T-helper 1 cell treated with Interleukin-12 subunit alpha and Interleukin-12 subunit beta and Interleukin-4 antibody, amounts not matched to agents 30 μg/mL and 1 μg/mL, for 36 hours (primary cell): ENCODE data around the gene PRKAG2.
A peak's percentile ranks its signal among the peaks of the same experiment; 100 is the strongest.

Experiments
- H3K27ac Mint-ChIP-seq: one replicate; pipeline ENCODE4 v1.8.0; 2021; ENCODE audit warnings: mild to moderate bottlenecking, mixed read lengths
- H3K27me3 Mint-ChIP-seq: one replicate; pipeline ENCODE4 v1.8.0; 2021; ENCODE audit warnings: low read depth, mixed read lengths
- H3K36me3 Mint-ChIP-seq: one replicate; pipeline ENCODE4 v1.8.0; 2021; ENCODE audit warnings: low read depth, mixed read lengths
- H3K4me1 Mint-ChIP-seq: one replicate; pipeline ENCODE4 v1.8.0; 2021; ENCODE audit warnings: low read depth, mixed read lengths
- H3K4me3 Mint-ChIP-seq: one replicate; pipeline ENCODE4 v1.8.0; 2021; ENCODE audit warnings: mild to moderate bottlenecking, moderate library complexity, mixed read lengths
- H3K9me3 Mint-ChIP-seq: one replicate; pipeline ENCODE4 v1.8.0; 2021; ENCODE audit warnings: mixed read lengths

Gene PRKAG2

GRCh38 chr7:151711906-151712809, 164.8 kb downstream of the PRKAG2 start:
- Mint-ChIP-seq H3K27ac (no peak overlapping the region), H3K4me1 (no peaks in the 10 kb centered on the region), H3K9me3 (no peaks in the 10 kb centered on the region), H3K4me3 (no peak overlapping the region), H3K27me3 (no peaks in the 10 kb centered on the region), H3K36me3 (no peaks in the 10 kb centered on the region)

DNA sequence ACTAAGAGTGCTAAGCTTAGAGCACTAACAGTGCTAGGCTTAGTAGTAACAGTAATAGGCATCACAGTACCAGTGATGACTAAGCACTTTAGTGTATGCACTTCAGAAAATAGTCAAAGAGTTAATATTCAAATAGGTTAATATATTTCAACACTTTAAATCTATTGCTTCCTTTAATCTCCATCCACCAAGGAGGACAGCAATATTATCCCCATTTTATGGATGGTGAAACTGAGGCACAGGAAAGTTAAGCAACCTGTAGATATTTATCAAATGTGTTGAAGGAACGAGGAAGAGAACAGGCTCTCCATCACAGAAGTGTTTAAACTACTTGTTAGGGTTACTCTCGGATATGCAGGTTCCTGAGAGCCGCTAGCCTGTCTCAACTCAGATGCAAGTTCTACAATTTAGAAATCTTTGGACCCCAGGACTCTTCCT, 165.5 kb downstream of the PRKAG2 start:
- Mint-ChIP-seq H3K9me3 (no peaks in the 10 kb centered on the region), H3K4me1 (no peaks in the 10 kb centered on the region), H3K4me3 (no peak overlapping the region), H3K27ac (no peak overlapping the region), H3K36me3 (no peaks in the 10 kb centered on the region), H3K27me3 (no peaks in the 10 kb centered on the region)

DNA sequence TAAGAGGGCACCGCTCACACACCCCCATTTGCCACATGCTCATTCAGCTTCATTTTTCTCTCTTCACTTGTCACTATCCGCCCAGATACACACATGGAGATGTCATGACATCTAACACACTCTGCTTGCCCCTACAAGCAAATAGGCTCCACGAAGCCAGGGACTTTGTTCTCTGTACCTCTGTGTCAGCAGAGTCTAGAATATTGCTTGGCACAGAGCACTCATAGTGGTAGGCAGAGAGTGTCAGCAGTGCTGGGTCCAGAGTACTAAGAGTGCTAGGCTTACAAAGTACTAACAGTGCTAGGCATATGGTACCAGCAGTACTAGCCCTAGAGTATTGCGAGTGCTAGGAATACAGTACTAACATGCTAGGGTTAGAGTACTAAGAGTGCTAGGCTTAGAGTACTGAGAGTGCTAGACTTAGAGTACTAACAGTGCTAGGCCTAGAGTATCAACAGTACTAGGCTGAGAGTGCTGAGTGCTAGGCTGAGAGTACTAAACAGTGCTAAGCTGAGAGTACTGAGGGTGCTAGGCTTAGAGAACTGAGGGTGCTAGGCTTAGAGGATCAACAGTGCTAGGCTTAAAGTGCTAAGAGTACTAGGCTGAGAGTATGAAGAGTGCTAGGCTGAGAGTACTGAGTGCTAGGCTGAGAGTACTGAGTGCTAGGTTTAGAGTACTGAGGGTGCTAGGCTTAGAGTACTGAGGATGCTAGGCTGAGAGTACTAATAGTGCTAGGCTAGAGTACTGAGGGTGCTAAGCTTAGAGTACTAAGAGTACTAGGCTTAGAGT, 166.1 kb downstream of the PRKAG2 start:
- Mint-ChIP-seq H3K27ac (no peak overlapping the region), H3K9me3 (no peaks in the 10 kb centered on the region), H3K4me1 (no peaks in the 10 kb centered on the region), H3K27me3 (no peaks in the 10 kb centered on the region), H3K36me3 (no peaks in the 10 kb centered on the region), H3K4me3 (no peak overlapping the region)

- H3K27ac Mint-ChIP-seq, result no peak overlapping the region
- H3K4me3 Mint-ChIP-seq, result no peak overlapping the region
- H3K9me3 Mint-ChIP-seq, result no peaks in the 10 kb centered on the region
- H3K4me1 Mint-ChIP-seq, result peaks cover 2% of the 10 kb centered on the region
- no peaks in the 10 kb centered on the region for H3K27me3 Mint-ChIP-seq
- no peaks in the 10 kb centered on the region for H3K36me3 Mint-ChIP-seq
Observed at GRCh38 chr7:151710121-151710640, 166.7 kb downstream of the PRKAG2 start.

- H3K27ac Mint-ChIP-seq, result no peak overlapping the region
- H3K36me3 Mint-ChIP-seq, result no peaks in the 10 kb centered on the region
- H3K27me3 Mint-ChIP-seq, result no peaks in the 10 kb centered on the region
- peaks cover 2% of the 10 kb centered on the region for H3K4me1 Mint-ChIP-seq
- H3K9me3 Mint-ChIP-seq, result no peaks in the 10 kb centered on the region
- H3K4me3 Mint-ChIP-seq, result no peak overlapping the region
Observed at GRCh38 chr7:151709141-151710038, 167.5 kb downstream of the PRKAG2 start.

DNA sequence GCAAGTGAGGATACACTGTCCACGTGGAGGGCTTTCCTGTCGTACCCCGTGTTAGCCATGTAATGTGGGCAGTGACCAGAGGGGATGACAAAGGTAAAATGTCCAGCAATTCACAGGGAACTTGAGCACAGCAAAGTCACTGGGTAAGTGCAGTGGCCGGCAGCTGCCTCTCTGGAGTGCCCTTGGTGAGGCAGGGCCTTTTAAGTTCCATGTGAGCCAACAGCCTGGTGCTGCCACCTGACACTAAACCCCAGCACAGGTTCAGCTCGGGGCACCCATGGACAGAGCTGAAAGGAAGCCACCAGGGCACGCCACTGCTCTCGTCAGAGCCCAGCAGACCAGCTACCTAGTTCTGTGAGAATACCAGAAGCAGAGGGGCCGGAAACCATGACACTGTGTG, 168.3 kb downstream of the PRKAG2 start:
- H3K4me1 Mint-ChIP-seq, result peaks cover 2% of the 10 kb centered on the region
- H3K27me3 Mint-ChIP-seq, result no peaks in the 10 kb centered on the region
- H3K27ac Mint-ChIP-seq, result no peak overlapping the region
- no peaks in the 10 kb centered on the region for H3K9me3 Mint-ChIP-seq
- H3K4me3 Mint-ChIP-seq, result no peak overlapping the region
- no peaks in the 10 kb centered on the region for H3K36me3 Mint-ChIP-seq

- no peaks in the 10 kb centered on the region for H3K36me3 Mint-ChIP-seq
- H3K27ac Mint-ChIP-seq, result no peak overlapping the region
- no peak overlapping the region for H3K4me3 Mint-ChIP-seq
- no peaks in the 10 kb centered on the region for H3K27me3 Mint-ChIP-seq
- peaks cover 2% of the 10 kb centered on the region for H3K4me1 Mint-ChIP-seq
- no peaks in the 10 kb centered on the region for H3K9me3 Mint-ChIP-seq
Observed at GRCh38 chr7:151707757-151708156, 169.2 kb downstream of the PRKAG2 start.

DNA sequence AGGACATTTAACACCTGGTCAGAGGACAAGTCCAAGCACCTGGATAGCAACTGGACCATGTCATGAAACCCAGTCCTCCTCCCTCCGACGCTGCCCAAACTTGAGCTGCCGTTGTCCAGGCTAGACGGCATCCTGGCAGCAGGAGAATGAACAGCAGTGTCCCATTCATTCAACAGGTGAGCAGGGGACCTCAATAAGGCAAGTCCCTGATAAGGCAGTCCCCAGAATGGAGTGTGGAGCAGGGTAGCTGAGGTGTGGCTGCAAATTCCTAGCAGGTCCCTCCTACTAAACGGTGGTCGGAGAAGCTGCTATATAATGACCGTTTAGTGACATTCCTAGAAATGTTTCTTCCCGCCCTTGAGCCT, 169.8 kb downstream of the PRKAG2 start:
- Mint-ChIP-seq H3K4me3 (no peak overlapping the region), H3K27ac (no peak overlapping the region), H3K27me3 (no peaks in the 10 kb centered on the region), H3K4me1 (peaks cover 2% of the 10 kb centered on the region), H3K9me3 (no peaks in the 10 kb centered on the region), H3K36me3 (no peaks in the 10 kb centered on the region)

- no peak overlapping the region for H3K4me3 Mint-ChIP-seq
Observed at GRCh38 chr7:151706277-151707104, 170.4 kb downstream of the PRKAG2 start.

GRCh38 chr7:151705636-151706276, 171.2 kb downstream of the PRKAG2 start:
- Mint-ChIP-seq H3K4me1 (peaks cover 2% of the 10 kb centered on the region), H3K27ac (no peak overlapping the region), H3K9me3 (no peaks in the 10 kb centered on the region), H3K36me3 (no peaks in the 10 kb centered on the region), H3K27me3 (no peaks in the 10 kb centered on the region), H3K4me3 (peak overlapping the region; percentile 44)

More at GRCh38 chr7:151706277-151707104, 170.4 kb downstream of the PRKAG2 start:
- H3K9me3 Mint-ChIP-seq, result no peaks in the 10 kb centered on the region
- H3K27me3 Mint-ChIP-seq, result no peaks in the 10 kb centered on the region
- H3K36me3 Mint-ChIP-seq, result no peaks in the 10 kb centered on the region
- H3K27ac Mint-ChIP-seq, result no peak overlapping the region
- peaks cover 2% of the 10 kb centered on the region for H3K4me1 Mint-ChIP-seq

- no peaks in the 10 kb centered on the region for H3K36me3 Mint-ChIP-seq
- H3K27ac Mint-ChIP-seq, result no peak overlapping the region
- H3K27me3 Mint-ChIP-seq, result no peaks in the 10 kb centered on the region
- no peaks in the 10 kb centered on the region for H3K9me3 Mint-ChIP-seq
- H3K4me1 Mint-ChIP-seq, result peaks cover 2% of the 10 kb centered on the region
- H3K4me3 Mint-ChIP-seq, result no peak overlapping the region
Observed at GRCh38 chr7:151704960-151705635, 171.8 kb downstream of the PRKAG2 start.

DNA sequence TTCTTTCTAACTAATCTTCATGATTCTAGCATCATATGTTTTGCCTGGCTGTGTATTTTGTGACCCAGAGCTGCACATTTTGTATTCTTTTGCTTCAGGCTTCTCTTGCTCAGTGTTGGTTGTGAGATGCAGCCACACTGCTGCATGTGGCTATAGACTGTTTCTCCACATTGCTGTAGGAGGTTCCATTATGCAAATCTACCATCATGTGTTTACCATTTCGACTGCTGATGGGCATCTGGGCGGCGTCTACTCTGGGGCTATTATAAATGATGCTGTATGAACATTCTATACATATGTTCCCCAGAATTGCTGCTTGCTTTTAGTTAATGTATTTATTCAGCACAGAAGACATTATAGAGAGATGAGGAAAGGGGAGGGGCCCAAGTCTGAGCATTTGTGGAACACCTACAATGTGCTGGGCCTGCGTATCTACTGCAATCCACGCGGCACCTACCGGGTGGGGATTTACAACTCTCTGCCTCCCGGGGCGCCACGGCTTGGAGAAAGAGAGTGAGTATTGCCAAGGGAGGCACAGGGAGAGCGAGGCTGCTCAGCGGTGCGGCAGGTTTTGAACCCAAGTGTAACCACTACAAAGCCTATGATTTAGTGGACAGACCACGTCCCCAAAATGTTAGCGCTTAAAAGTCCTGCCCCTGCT, 172.5 kb downstream of the PRKAG2 start:
- Mint-ChIP-seq H3K36me3 (no peaks in the 10 kb centered on the region), H3K4me3 (no peak overlapping the region), H3K9me3 (no peaks in the 10 kb centered on the region), H3K27ac (no peak overlapping the region), H3K27me3 (no peaks in the 10 kb centered on the region), H3K4me1 (peaks cover 2% of the 10 kb centered on the region)
